Stomach (tissue), 9 donors: ENCODE measurements around the gene TOMM40L. TPM values are rescaled to one million over a fixed set of nuclear protein-coding genes. Genes with fewer than 3 reads are reported as not detected.

Experiments
- DNase-seq, 2 donors: peaks; one replicate each; pipeline versions ENCODE4 v3.0.0 to v3.0.0-alpha.2; 2013 to 2019
- H3K27ac ChIP-seq, 5 donors: fragments of 200-600 bp in 4 of 5; sonication (generic) in 4 of 5; one replicate each; pipeline ENCODE4 v1.5.1; 2013 to 2019; ENCODE audit warnings: mild to moderate bottlenecking in 1 of 5, moderate library complexity in 1 of 5
- H3K27me3 ChIP-seq, 3 donors: fragments of 200-600 bp; sonication (generic); one replicate each; pipeline ENCODE4 v1.5.1; 2017 to 2019; ENCODE audit warnings: mixed run types in 1 of 3
- H3K36me3 ChIP-seq, 4 donors: fragments of 200-600 bp; sonication (generic); 1 replicate in 3 of 4; 2 replicates in 1 of 4; pipeline ENCODE4 v1.5.1; 2016 to 2019
- H3K4me1 ChIP-seq, 4 donors: fragments of 200-600 bp; sonication (generic); one replicate each; pipeline ENCODE4 v1.5.1; 2016 to 2019
- H3K4me3 ChIP-seq, 4 donors: fragments of 200-600 bp; sonication (generic) in 3 of 4; one replicate each; pipeline ENCODE4 v1.5.1; 2016 to 2019; ENCODE audit warnings: mild to moderate bottlenecking in 1 of 4
- H3K9me3 ChIP-seq, 4 donors: fragments of 200-600 bp; sonication (generic); one replicate each; pipeline ENCODE4 v1.5.1; 2016 to 2019
- CTCF ChIP-seq, 7 experiments: fragments of 450-650 bp in 4 of 7; fragments of 200-600 bp in 3 of 7; sonication (generic) in 3 of 7; IDR thresholded peaks; one replicate each; pipeline ENCODE4 v1.5.1; 2016 to 2019; ENCODE audit warnings: antibody characterized with exemption in 7 of 7, control low read depth in 2 of 7, mild to moderate bottlenecking in 1 of 7
- EP300 ChIP-seq: sonication (generic); formaldehyde crosslinking; IDR thresholded peaks from one replicate; pipeline ENCODE4 v1.6.1; 2017; ENCODE audit warnings: antibody characterized with exemption
- POLR2A ChIP-seq, 4 donors: fragments of 450-650 bp; IDR thresholded peaks; one replicate each; pipeline ENCODE4 v1.6.1; 2016; ENCODE audit warnings: antibody characterized with exemption in 4 of 4, control low read depth in 2 of 4, mild to moderate bottlenecking in 1 of 4, moderate library complexity in 1 of 4
- POLR2AphosphoS5 ChIP-seq, 3 donors: sonication (generic); formaldehyde crosslinking; IDR thresholded peaks; one replicate each; pipeline ENCODE4 v1.6.1; 2016; ENCODE audit warnings: antibody characterized with exemption in 3 of 3
- WGBS, 5 donors: extraction: QIAGEN DNeasy Blood & Tissue Kit in 3 of 5; methylation state at CpG; one replicate each; pipeline versions ENCODE4 v1.1.5 to v1.1.7; 2013 to 2018; 5-methylcytosine and 5-hydroxymethylcytosine counted together
- intact Hi-C: fragments of 100-400 bp; cut with DNase I; formaldehyde crosslinking; loops from one replicate; pipeline ENCODE4 v1.15.1; 2023; ENCODE audit warnings: low total_unique reads
- polyA plus RNA-seq, 3 donors: library from polyadenylated mRNA; stranded (reverse); fragments of 200-250 nt; gene quantifications; one replicate each; pipeline ENCODE4 v1.2.3, GENCODE V29; 2013
- total RNA-seq, 5 donors: library from RNA; depleted of rRNA; stranded (reverse); fragments of >200 nt; gene quantifications; one replicate each; pipeline versions ENCODE4 v1.1.0 to v1.2.3, GENCODE V29; 2014 to 2016
- donor health status: healthy with polysubstance abuse.
- donor health status: Bipolar disorder and iron deficiency.
- donor health status: healthy.

Gene TOMM40L
- total and polyA plus RNA-seq, 8 donors = 0.58 to 9.9 (median 7.0) TPM

- no peak for TF ChIP-seq EP300
- no peak for TF ChIP-seq CTCF (IDR thresholded peaks at IDR 0.05)
- TF ChIP-seq POLR2A (IDR thresholded peaks at IDR 0.05) = no peak
- TF ChIP-seq POLR2AphosphoS5 (IDR thresholded peaks at IDR 0.05) = no peak
- Histone ChIP-seq H3K4me1 (peaks cover 11 to 24% (median 22%) of the 10 kb centered on the region in 4 donors), H3K27me3 (no peaks in the 10 kb centered on the region), H3K4me3 (no peak overlapping the region), H3K9me3 (no peaks in the 10 kb centered on the region), H3K27ac (no peak overlapping the region), H3K36me3 (peaks cover 20 to 37% (median 29%) of the 10 kb centered on the region in 4 donors)
- WGBS, 5 donors = 93 to 97% (median 94%) methylated on average over 7 of the region's 7 CpGs
- no peak for DNase-seq
- intact Hi-C loops = no loop called here
Measured at GRCh38 chr1:161230762-161231161, 4.9 kb downstream of the TOMM40L start.

GRCh38 chr1:161233102-161233501 is 7.2 kb downstream of the TOMM40L start:
- H3K9me3 ChIP-seq = no peaks in the 10 kb centered on the region
- H3K27ac ChIP-seq = no peak overlapping the region
- intact Hi-C loops = no loop called here
- H3K27me3 ChIP-seq = peaks cover 0 to 6% (median 0%) of the 10 kb centered on the region in 3 donors
- no peak for DNase-seq
- WGBS, 5 donors = 81 to 86% (median 82%) methylated on average over 6 to 9 of the region's 9 CpGs
- peaks cover 0 to 1% (median under 1%) of the 10 kb centered on the region in 4 donors for H3K4me1 ChIP-seq
- TF ChIP-seq POLR2AphosphoS5 (IDR thresholded peaks at IDR 0.05) = no peak
- TF ChIP-seq EP300 = no peak
- no peak for TF ChIP-seq POLR2A (IDR thresholded peaks at IDR 0.05)
- no peak for TF ChIP-seq CTCF (IDR thresholded peaks at IDR 0.05)
- H3K4me3 ChIP-seq = no peak overlapping the region
- peaks cover 16 to 30% (median 28%) of the 10 kb centered on the region in 4 donors for H3K36me3 ChIP-seq

GRCh38 chr1:161235957-161236775 is 10.3 kb downstream of the TOMM40L start:
- DNase-seq = no peak
- H3K4me1 ChIP-seq = no peaks in the 10 kb centered on the region
- H3K4me3 ChIP-seq = no peak overlapping the region
- 51 to 71% (median 64%) methylated on average over 4 to 5 of the region's 5 CpGs for WGBS, 5 donors
- no peaks in the 10 kb centered on the region for H3K36me3 ChIP-seq
- intact Hi-C loops = no loop called here
- TF ChIP-seq POLR2AphosphoS5 (IDR thresholded peaks at IDR 0.05) (no peak), EP300 (no peak), POLR2A (IDR thresholded peaks at IDR 0.05) (no peak), CTCF (IDR thresholded peaks at IDR 0.05) (no peak)
- no peak overlapping the region for H3K27ac ChIP-seq
- H3K9me3 ChIP-seq = no peaks in the 10 kb centered on the region
- peaks cover 0 to 6% (median 0%) of the 10 kb centered on the region in 3 donors for H3K27me3 ChIP-seq

GRCh38 chr1:161238039-161238473 is 12.2 kb downstream of the TOMM40L start, which contains the start of gene NR1I3:
TSS of gene NR1I3 (minus strand) at chr1:161238203. CDS start at chr1:161236565, 1,638 bp downstream.
- WGBS, 5 donors = 51 to 74% (median 66%) methylated on average over 4 of the region's 4 CpGs
- no peaks in the 10 kb centered on the region for H3K36me3 ChIP-seq
- no peak for DNase-seq
- no peak within 1 kb of the TSS for H3K27ac ChIP-seq
- TF ChIP-seq EP300 = no peak
- no peak for TF ChIP-seq POLR2A (IDR thresholded peaks at IDR 0.05)
- no peak for TF ChIP-seq POLR2AphosphoS5 (IDR thresholded peaks at IDR 0.05)
- TF ChIP-seq CTCF (IDR thresholded peaks at IDR 0.05) = no peak
- intact Hi-C loops = no loop called here
- peaks cover 0 to 6% (median 0%) of the 10 kb centered on the region in 3 donors for H3K27me3 ChIP-seq
- H3K4me3 ChIP-seq = no peak within 1 kb of the TSS
- H3K4me1 ChIP-seq = no peaks in the 10 kb centered on the region
- no peaks in the 10 kb centered on the region for H3K9me3 ChIP-seq
